Measurements from ENCODE around the gene CATSPERZ.

The CATSPERZ gene

DNA sequence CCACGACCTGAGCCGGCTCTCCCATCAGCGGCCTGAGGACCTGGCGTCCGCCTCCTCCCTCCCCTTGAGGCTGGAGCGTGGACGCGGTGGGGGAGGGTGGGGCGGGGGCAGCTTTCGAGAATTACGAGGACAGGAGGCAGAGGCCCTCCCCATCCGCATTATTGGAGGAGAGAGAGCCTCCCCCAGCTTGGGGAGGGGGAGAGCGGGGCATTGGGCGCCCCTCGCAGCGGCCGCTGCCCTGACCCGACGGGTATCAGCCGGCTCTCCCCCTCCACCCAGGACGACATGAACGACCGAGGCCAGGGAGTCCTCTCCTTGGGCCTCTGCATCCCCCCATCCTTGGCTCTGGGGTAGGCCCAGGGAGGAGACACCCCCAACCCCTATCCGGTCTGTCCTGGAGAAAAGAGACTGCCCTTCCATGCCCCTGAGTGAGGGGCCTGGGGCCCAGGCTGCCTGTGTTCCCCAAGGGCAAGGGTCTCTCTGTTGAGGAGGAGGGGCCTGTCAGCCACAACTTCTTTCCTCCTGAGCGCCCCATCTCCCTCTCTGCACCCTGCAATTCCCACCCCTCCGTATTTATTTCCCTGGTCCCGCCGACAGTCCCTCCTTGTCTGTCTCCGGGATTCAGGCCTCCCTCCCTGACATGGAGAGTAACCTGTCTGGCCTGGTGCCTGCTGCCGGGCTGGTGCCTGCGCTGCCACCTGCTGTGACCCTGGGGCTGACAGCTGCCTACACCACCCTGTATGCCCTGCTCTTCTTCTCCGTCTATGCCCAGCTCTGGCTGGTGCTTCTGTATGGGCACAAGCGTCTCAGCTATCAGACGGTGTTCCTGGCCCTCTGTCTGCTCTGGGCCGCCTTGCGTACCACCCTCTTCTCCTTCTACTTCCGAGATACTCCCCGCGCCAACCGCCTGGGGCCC is 14.0 kb upstream of the CATSPERZ start:
- DNase-seq, result no peak

DNA sequence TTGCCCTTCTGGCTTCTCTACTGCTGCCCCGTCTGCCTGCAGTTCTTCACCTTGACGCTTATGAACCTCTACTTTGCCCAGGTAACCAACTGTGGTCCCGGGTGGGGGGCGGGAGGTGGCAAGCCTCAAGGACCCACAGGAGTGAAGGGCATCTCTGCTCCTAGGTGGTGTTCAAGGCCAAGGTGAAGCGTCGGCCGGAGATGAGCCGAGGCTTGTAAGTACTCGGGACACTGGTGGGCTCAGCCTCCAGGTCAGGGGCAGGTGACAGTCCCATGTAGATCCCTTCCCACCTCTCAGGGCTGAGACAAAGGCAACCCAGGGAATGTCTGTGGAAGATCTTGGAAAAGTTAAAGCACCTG is 13.4 kb upstream of the CATSPERZ start:
- DNase-seq, result no peak

DNA sequence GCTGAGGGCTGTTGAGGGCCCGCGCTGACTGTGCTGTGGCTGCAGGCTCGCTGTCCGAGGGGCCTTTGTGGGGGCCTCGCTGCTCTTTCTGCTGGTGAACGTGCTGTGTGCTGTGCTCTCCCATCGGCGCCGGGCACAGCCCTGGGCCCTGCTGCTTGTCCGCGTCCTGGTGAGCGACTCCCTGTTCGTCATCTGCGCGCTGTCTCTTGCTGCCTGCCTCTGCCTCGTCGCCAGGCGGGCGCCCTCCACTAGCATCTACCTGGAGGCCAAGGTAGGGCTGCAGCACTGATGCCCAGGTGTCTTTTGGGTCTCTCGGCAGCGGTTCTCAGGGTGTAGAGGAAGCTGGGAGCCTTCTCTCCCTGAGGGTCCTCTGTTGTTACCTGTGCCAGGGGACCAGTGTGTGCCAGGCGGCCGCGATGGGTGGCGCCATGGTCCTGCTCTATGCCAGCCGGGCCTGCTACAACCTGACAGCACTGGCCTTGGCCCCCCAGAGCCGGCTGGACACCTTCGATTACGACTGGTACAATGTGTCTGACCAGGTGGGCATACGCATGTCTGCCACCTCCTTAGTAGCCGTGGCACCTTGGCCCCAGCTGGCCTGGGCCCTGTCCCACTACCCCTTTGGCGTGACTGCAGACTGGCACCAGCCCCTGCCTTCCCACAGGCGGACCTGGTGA is 12.3 kb upstream of the CATSPERZ start:
- DNase-seq, result no peak

- no peak for DNase-seq
Measured at GRCh38 chr11:64288353-64288750, 11.8 kb upstream of the CATSPERZ start.

DNA sequence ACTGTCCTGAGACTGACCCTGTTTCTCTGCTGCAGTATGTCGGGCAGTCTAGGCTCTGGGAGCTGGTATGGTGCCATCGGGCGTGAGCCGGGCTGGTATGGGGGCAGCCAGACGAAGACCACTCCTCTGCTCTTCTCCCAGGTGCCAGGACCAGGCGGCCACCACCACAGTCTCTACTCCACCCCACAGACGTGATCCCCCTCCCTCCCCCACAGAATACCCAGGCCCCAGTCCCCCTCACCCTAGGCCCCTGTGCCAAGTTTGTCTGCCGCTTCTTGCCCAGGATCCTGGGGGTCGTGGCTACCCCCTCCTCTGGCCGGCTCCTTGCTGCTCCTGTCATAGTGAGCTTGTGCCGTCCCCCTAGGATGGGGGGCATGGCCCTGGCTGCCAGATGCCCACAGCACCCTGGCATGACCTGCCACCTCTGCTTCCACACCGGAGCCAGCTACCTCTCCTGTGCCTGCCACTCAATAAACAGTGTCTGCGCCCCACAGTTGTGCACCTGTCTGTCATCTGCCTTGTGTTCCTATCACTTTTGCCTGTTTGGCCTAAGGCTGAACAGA is 11.1 kb upstream of the CATSPERZ start:
- no peak for DNase-seq

- no peak for DNase-seq
Measured at GRCh38 chr11:64290352-64291261, 9.6 kb upstream of the CATSPERZ start.

- DNase-seq, result no peak
Measured at GRCh38 chr11:64291262-64291751, 8.9 kb upstream of the CATSPERZ start, which contains the start of gene KCNK4. TSS of gene KCNK4 (plus strand) at chr11:64291302. CDS start at chr11:64293019, 1,717 bp downstream.

GRCh38 chr11:64291752-64292459 is 8.3 kb upstream of the CATSPERZ start:
- no peak for DNase-seq

- DNase-seq, result no peak
Measured at GRCh38 chr11:64292460-64293254, 7.5 kb upstream of the CATSPERZ start.

DNA sequence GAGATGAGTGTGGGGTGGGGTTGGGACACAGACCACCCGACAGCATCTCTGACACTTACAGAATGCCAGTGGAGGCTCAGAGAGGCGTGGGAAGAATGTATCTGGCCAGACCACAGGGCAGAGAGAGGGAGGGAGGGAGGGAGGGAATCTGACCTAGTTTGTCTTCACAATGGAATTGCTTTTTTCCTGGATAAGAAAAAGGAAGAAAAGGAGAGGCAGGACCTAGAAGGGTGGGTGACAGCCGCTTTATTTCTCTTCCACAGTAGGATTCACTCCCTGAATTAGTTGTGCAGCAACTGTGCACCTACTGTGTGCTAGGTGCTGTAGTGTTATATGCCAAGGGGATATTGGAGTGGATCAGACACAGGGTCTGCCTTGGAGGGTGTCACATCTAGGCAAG is 5.4 kb upstream of the CATSPERZ start:
- no peak for DNase-seq

GRCh38 chr11:64295760-64296159 is 4.4 kb upstream of the CATSPERZ start:
- DNase-seq, result no peak

- DNase-seq, result no peak
Measured at GRCh38 chr11:64296236-64296635, 3.9 kb upstream of the CATSPERZ start.

DNA sequence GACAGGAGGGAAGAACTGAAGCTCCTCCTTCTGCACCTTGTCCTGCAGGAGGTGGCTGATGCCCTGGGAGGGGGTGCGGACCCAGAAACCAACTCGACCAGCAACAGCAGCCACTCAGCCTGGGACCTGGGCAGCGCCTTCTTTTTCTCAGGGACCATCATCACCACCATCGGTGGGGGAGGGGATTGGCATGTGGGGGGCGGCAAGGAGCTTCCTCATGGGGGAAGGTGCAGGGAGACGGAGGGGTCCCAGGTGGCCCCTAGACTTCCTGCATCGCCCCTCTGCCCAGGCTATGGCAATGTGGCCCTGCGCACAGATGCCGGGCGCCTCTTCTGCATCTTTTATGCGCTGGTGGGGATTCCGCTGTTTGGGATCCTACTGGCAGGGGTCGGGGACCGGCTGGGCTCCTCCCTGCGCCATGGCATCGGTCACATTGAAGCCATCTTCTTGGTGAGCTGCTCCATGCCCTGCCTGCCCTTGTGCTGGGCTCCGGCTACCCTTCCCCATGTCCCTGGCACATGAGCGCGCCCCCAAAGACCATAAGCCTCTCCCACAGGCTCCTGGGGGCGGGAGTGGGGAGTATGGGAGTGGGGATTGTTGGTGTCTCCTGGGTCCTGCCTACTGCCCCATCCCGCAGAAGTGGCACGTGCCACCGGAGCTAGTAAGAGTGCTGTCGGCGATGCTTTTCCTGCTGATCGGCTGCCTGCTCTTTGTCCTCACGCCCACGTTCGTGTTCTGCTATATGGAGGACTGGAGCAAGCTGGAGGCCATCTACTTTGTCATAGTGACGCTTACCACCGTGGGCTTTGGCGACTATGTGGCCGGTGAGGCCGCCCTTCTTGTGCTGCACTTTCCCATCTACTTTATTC is 3.1 kb upstream of the CATSPERZ start:
- no peak for DNase-seq

- no peak for DNase-seq
Measured at GRCh38 chr11:64297699-64298358, 2.3 kb upstream of the CATSPERZ start.

DNA sequence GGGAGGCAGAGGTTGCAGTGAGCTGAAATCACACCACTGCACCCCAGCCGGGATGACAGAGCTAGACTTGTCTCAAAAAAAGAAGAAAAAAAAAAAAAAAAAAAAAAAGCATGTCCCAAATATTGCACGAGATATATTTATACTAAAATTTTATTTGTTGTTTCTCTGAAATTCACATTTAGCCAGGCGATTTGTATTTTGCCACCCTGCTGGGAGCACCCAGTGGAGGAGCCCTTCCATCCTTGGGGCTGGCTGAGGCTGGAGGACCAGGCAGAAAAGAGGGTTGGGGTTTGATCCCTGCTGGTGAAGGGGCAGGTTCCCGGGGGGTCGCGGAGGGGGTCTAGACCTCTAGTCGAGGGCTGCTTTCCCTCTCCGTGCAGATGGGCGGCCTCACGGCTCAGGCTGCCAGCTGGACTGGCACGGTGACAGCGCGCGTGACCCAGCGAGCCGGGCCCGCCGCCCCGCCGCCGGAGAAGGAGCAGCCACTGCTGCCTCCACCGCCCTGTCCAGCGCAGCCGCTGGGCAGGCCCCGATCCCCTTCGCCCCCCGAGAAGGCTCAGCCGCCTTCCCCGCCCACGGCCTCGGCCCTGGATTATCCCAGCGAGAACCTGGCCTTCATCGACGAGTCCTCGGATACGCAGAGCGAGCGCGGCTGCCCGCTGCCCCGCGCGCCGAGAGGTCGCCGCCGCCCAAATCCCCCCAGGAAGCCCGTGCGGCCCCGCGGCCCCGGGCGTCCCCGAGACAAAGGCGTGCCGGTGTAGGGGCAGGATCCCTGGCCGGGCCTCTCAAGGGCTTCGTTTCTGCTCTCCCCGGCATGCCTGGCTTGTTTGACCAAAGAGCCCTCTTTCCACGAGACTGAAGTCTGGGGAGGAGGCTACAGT is 952 bp upstream of the CATSPERZ start:
- no peak for DNase-seq

- DNase-seq, result no peak
Measured at GRCh38 chr11:64303109-64304031, 3.2 kb downstream of the CATSPERZ start.

DNA sequence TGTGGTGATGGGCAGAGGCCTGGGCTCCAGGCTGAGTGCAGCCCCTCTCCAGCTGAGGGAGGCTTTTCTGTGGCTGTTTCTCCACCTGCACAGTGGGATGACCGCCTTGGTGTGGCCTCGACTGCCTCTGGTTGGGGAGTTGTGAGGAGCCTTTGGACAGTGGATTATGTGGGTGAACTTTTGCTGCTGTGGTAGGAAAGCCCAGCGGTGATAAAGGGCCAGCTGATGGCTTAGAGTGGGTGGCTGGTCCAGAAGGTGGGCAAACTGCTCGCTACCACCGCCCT is 3.8 kb downstream of the CATSPERZ start:
- no peak for DNase-seq
